Urinary bladder (tissue), 4 donors: ENCODE results near the gene GALT. TPM values are rescaled to one million over a fixed set of nuclear protein-coding genes. Genes with fewer than 3 reads are reported as not detected.

Experiments
- DNase-seq: peaks from one replicate; pipeline ENCODE4 v3.0.0-alpha.2; 2015; ENCODE audit errors: extremely low spot score
- H3K27ac ChIP-seq: one replicate; pipeline ENCODE4 v1.5.1; 2013; ENCODE audit warnings: low read depth, mild to moderate bottlenecking, moderate library complexity
- H3K36me3 ChIP-seq: one replicate; pipeline ENCODE4 v1.6.1; 2013; ENCODE audit warnings: mild to moderate bottlenecking, moderate library complexity; ENCODE audit not compliant: insufficient read depth
- H3K4me1 ChIP-seq: one replicate; pipeline ENCODE4 v1.6.1; 2013; ENCODE audit warnings: mild to moderate bottlenecking, moderate library complexity; ENCODE audit not compliant: insufficient read depth
- H3K4me3 ChIP-seq: one replicate; pipeline ENCODE4 v1.5.1; 2013; ENCODE audit warnings: low read depth, low read length
- WGBS: extraction: QIAGEN DNeasy Blood & Tissue Kit; methylation state at CpG from one replicate; pipeline ENCODE4 v1.1.7; 2013; 5-methylcytosine and 5-hydroxymethylcytosine counted together
- polyA plus RNA-seq: library from polyadenylated mRNA; stranded (reverse); fragments of 200-250 nt; gene quantifications from one replicate; pipeline ENCODE4 v1.2.3, GENCODE V29; 2013
- total RNA-seq: library from RNA; depleted of rRNA; stranded (reverse); fragments of >200 nt; gene quantifications from one replicate; pipeline ENCODE4 v1.2.3, GENCODE V29; 2014
- donor health status: healthy with polysubstance abuse.
- donor health status: healthy.

The GALT gene
- total and polyA plus RNA-seq, 2 donors = 25.4 to 31.8 TPM

DNA sequence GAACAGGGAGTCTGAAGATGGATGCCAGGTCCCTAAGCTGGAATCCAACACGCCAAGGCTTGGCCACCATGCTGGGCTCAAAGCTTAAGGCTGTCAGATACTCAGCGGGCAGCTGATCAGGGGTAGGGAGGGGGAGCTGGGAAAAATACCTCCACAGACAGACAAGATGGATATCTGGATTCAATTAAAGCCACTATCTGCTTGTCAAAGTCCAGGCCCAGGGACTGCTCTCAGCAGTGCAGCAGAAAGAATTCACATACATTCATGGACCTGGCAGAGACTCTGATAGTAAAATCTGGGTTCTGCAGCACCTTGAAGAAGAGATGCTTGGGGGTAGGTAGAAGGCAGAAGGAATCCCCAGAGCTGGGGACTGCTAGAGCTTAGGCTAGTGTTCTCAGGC is 31.3 kb upstream of the GALT start:
- Histone ChIP-seq H3K27ac (no peak overlapping the region), H3K4me3 (no peak overlapping the region), H3K4me1 (no peaks in the 10 kb centered on the region), H3K36me3 (no peaks in the 10 kb centered on the region)
- no peak for DNase-seq
- 67% methylated on average over 2 of the region's 2 CpGs for WGBS

- DNase-seq = peak; percentile 89
- 4% methylated on average over 43 of the region's 43 CpGs for WGBS
- Histone ChIP-seq H3K36me3 (no peaks in the 10 kb centered on the region), H3K27ac (no peak within 1 kb of the TSS), H3K4me3 (peak within 1 kb of the TSS; percentile 87), H3K4me1 (no peaks in the 10 kb centered on the region)
These were observed 26.1 kb upstream of the GALT start, which contains the start of gene DCTN3 for GRCh38 chr9:34620061-34620994. Gene DCTN3 (minus strand): TSS chr9:34620495. CDS start chr9:34620464, 31 bp downstream.

DNA sequence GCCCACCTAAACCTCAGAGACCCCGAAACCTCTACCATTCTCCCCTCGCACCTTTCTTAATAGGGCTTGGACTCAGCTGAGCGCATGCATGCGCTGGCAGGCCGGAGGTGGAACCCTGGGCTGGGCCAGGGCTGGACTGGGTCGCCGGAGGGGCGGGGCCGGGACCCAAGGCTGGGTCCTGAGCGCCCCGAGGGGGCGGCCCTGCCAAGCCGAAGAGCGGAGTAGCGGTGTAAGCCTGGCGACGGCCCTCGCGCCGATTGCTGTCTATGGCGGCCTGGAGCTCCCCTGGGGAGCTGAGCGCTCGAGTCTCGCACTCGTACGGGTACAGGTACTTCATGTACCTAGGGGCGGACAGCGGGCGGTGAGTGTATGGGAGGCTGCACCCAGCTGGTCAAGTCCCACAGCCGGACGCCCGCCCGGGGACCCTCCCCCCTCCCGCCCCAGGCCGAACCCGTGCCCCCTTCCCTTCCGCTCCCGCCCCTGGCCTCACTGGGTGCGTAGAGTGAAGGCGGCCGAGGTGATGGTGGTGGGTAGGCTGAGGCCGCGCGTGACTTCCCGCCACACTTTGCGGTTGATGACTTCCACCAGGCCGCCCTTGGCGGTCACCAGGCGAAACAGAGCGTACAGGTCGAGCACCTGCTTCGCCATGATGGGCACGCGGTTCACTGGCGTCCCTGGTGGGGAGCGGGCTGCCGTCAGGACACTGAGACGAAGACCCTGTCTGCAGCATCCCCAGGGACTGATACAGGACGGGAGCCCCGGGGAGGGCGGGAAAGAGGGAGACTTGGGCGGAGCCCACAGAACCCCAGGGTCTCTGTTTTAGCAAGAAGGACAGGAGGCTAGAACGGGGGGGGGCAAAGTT is 22.9 kb upstream of the GALT start:
- WGBS = 9% methylated on average over 63 of the region's 63 CpGs

DNA sequence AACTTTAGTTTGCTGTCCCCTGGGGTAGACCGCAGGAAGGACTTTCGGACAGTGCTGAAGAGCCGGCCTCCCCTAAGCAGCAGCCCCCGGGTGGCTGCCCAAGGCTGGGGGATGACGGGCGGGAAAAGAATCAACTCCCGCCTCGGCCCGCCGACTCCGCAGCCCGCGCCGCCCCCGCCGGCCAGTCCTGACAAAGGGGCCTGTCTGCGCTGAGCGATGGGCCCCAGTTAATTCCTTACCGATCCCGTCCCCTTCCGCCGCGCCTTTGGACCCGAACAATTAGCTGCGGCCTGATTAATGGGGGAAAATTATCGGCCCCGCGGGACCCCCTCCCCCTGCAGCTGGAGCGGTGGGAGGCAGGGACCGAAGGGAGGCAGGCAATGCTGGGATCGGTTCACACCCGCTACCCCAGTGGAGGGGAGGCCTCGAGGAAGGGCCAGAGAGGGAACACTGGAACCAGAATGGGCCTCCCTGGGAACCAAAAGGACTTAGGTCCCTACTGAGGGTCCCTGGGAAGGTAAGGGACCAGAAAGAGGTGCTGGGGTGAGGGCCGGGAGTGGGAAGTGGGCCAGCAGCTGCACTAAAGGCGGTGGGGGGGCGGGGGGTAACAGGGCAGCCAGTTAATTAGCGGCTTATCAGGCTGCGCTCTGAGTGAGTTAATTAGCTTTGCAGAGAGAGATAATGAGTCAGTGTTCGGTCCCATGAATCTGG is 21.8 kb upstream of the GALT start:
- 15% methylated on average over 39 of the region's 39 CpGs for WGBS
- H3K36me3 ChIP-seq = no peaks in the 10 kb centered on the region

More for the DNA sequence above, 22.9 kb upstream of the GALT start:
- no peak overlapping the region for H3K4me3 ChIP-seq
- no peak overlapping the region for H3K27ac ChIP-seq
- H3K4me1 ChIP-seq = no peaks in the 10 kb centered on the region
- DNase-seq = no peak
- H3K36me3 ChIP-seq = no peaks in the 10 kb centered on the region

DNA sequence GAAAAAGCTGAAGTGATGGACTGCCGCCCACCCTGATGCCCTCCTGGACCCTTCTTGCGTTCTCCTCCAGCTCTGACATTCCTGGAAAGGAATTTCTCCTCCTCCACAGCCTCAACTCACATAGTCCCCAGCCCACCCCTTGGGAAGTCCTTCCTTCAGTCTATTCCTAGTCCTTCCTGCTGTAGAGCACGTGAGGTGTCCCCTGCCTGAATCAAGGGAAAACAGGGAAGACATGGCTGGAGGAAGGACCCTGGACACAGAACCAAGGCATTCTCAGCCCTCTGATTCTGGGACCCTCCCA is 21.3 kb upstream of the GALT start:
- WGBS = 65% methylated on average over 3 of the region's 3 CpGs
- H3K4me3 ChIP-seq = no peak overlapping the region

More for the DNA sequence above, 21.8 kb upstream of the GALT start:
- no peaks in the 10 kb centered on the region for H3K4me1 ChIP-seq
- H3K4me3 ChIP-seq = no peak overlapping the region
- DNase-seq = no peak
- H3K27ac ChIP-seq = no peak overlapping the region

GRCh38 chr9:34627716-34628655 is 18.5 kb upstream of the GALT start:
- H3K36me3 ChIP-seq = no peaks in the 10 kb centered on the region
- WGBS = 37% methylated on average over 20 of the region's 20 CpGs
- no peaks in the 10 kb centered on the region for H3K4me1 ChIP-seq
- DNase-seq = no peak
- no peak overlapping the region for H3K4me3 ChIP-seq
- H3K27ac ChIP-seq = no peak overlapping the region

More for the DNA sequence above, 21.3 kb upstream of the GALT start:
- H3K4me1 ChIP-seq = no peaks in the 10 kb centered on the region
- no peaks in the 10 kb centered on the region for H3K36me3 ChIP-seq
- DNase-seq = no peak
- H3K27ac ChIP-seq = no peak overlapping the region

DNA sequence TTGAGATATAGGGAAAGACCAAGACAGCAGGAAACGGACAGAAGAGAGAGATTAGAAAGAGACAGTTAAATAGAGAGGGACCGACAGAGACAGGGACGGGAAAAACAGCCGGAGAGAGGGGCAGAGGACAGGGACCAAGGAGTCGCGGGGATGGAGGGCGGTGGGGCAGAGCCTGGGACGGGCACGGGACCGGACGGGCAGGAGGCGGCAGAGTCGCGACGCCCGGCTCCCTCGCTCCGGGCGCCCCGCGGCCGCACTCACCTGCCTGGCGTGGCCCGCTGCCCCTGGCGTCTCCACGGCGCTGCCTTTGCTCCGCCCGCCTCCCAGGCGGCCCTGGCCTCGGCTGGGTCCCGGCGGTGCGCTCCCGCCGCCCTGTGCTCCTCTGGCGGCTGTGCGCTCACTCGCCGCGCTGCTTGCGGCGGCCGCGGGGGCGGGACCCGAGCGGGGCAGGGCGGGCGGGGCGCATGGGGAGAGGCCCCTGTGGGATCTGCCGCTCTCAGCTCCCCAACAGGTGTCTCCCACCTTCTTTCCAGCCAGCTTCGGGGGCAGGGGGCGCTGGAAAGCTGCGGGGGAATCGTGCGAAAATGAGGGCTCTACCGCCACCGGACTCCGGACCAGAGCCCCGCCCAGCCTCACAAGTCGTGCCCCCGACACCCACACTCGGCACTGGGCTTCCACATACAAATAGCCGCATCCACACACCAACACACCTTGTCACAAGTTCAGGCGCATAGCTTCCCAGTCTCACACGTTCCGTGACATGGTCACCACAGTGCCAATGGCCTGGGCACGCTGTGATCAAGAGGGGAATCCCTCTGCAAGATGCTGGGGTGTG is 17.6 kb upstream of the GALT start, which contains the start of gene ARID3C:
TSS of gene ARID3C (minus strand) at position 411 of the 835 bp plus-strand sequence. CDS start 1,052 bp downstream, outside the sequence.
- Histone ChIP-seq H3K36me3 (no peaks in the 10 kb centered on the region), H3K4me3 (peak within 1 kb of the TSS; percentile 40), H3K4me1 (no peaks in the 10 kb centered on the region), H3K27ac (no peak within 1 kb of the TSS)
- DNase-seq = no peak
- 1% methylated on average over 69 of the region's 69 CpGs for WGBS

DNA sequence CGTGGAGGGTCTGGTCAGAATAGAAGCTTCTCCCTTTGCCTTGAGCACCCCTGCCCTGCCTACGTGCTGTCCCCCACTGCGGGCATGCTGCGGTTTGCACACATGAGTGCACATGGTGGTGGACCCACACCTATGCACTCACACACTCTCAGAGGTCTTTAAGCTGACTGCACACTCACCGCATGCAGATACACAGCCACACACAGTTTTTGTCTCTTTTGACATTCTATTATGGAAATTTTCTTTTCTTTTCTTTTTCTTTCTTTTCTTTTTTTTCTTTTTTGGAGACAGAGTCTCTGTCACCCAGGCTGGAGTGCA is 17.0 kb upstream of the GALT start:
- 22% methylated on average over 5 of the region's 5 CpGs for WGBS
- no peak overlapping the region for H3K4me3 ChIP-seq
- H3K27ac ChIP-seq = no peak overlapping the region
- no peak for DNase-seq
- no peaks in the 10 kb centered on the region for H3K36me3 ChIP-seq
- H3K4me1 ChIP-seq = no peaks in the 10 kb centered on the region

GRCh38 chr9:34630402-34631154 is 15.9 kb upstream of the GALT start:
- no peaks in the 10 kb centered on the region for H3K4me1 ChIP-seq
- no peak overlapping the region for H3K4me3 ChIP-seq
- no peaks in the 10 kb centered on the region for H3K36me3 ChIP-seq
- no peak overlapping the region for H3K27ac ChIP-seq
- WGBS = 32% methylated on average over 5 of the region's 5 CpGs
- no peak for DNase-seq

- DNase-seq = no peak
- WGBS = 42% methylated on average over 5 of the region's 5 CpGs
- Histone ChIP-seq H3K27ac (no peak overlapping the region), H3K4me1 (no peaks in the 10 kb centered on the region), H3K36me3 (no peaks in the 10 kb centered on the region), H3K4me3 (no peak overlapping the region)
These were observed 13.3 kb upstream of the GALT start for GRCh38 chr9:34633166-34633565.

GRCh38 chr9:34633851-34634550 is 12.5 kb upstream of the GALT start:
- no peaks in the 10 kb centered on the region for H3K4me1 ChIP-seq
- no peak overlapping the region for H3K4me3 ChIP-seq
- H3K27ac ChIP-seq = no peak overlapping the region
- no peaks in the 10 kb centered on the region for H3K36me3 ChIP-seq
- DNase-seq = no peak
- WGBS = 28% methylated on average over 3 of the region's 3 CpGs
